Activated CD4-positive, alpha-beta T cell treated with anti-CD3 and anti-CD28 coated beads for 48 hours (primary cell): ENCODE results near the gene RIMBP2.
"Not testable (repeated sequence)": the region's sequence is repeated elsewhere in the genome, so short reads cannot be mapped to it uniquely, and the experiment has no call there.

Experiments
- DNase-seq: peaks from one replicate; pipeline ENCODE4 v3.0.0-alpha.2; 2020

The RIMBP2 gene

GRCh38 chr12:130703733-130704375, 12.2 kb downstream of the RIMBP2 start:
- no peak for DNase-seq

GRCh38 chr12:130702966-130703732, 12.9 kb downstream of the RIMBP2 start:
- no peak for DNase-seq

- DNase-seq: no peak
These were observed 14.7 kb downstream of the RIMBP2 start for GRCh38 chr12:130701402-130701744.

GRCh38 chr12:130700492-130701401, 15.4 kb downstream of the RIMBP2 start:
- DNase-seq: no peak

- DNase-seq: no peak
These were observed 18.0 kb downstream of the RIMBP2 start for GRCh38 chr12:130698106-130698505.

GRCh38 chr12:130696379-130697100, 19.6 kb downstream of the RIMBP2 start:
- no peak for DNase-seq

- no peak for DNase-seq
These were observed 21.0 kb downstream of the RIMBP2 start for GRCh38 chr12:130695061-130695460.

GRCh38 chr12:130689408-130690405, 26.4 kb downstream of the RIMBP2 start:
- no peak for DNase-seq

- not testable (repeated sequence) for DNase-seq
These were observed 27.1 kb downstream of the RIMBP2 start for GRCh38 chr12:130688999-130689398.

- no peak for DNase-seq
These were observed 28.0 kb downstream of the RIMBP2 start for GRCh38 chr12:130687796-130688778.

- DNase-seq: no peak
These were observed 28.9 kb downstream of the RIMBP2 start for GRCh38 chr12:130687190-130687589.

- DNase-seq: no peak
These were observed 29.5 kb downstream of the RIMBP2 start for GRCh38 chr12:130686511-130686991.

GRCh38 chr12:130685850-130686249, 30.2 kb downstream of the RIMBP2 start:
- no peak for DNase-seq

- DNase-seq: no peak
These were observed 30.8 kb downstream of the RIMBP2 start for GRCh38 chr12:130685250-130685787.

- no peak for DNase-seq
These were observed 32.3 kb downstream of the RIMBP2 start for GRCh38 chr12:130683811-130684210.

GRCh38 chr12:130683080-130683479, 33.0 kb downstream of the RIMBP2 start:
- no peak for DNase-seq

- no peak for DNase-seq
These were observed 35.6 kb downstream of the RIMBP2 start for GRCh38 chr12:130680451-130680990.

- DNase-seq: no peak
These were observed 38.0 kb downstream of the RIMBP2 start for GRCh38 chr12:130677957-130678558.

- DNase-seq: no peak
These were observed 40.3 kb downstream of the RIMBP2 start for GRCh38 chr12:130675791-130676190.
